ENCODE data around the gene SLC4A1AP.

GRCh38 chr2:27664154-27664574, 475 bp downstream of the SLC4A1AP start:
- TF ChIP-seq CTCF (IDR thresholded peaks at IDR 0.05) (no peak), POLR2A (IDR thresholded peaks at IDR 0.05) (no peak)

All from adrenal gland (tissue), 5 donors.